ENCODE measurements around the gene DIS3L2. TPM values are rescaled to one million over a fixed set of nuclear protein-coding genes. Genes with fewer than 3 reads are reported as not detected.
A peak's percentile ranks its signal among the peaks of the same experiment; 100 is the strongest.
"Not testable (repeated sequence)": the region's sequence is repeated elsewhere in the genome, so short reads cannot be mapped to it uniquely, and the experiment has no call there.

Gene DIS3L2
- total RNA-seq, 6 donors from 2014 or later, result 31.2 to 98.5 (median 50.3) TPM

DNA sequence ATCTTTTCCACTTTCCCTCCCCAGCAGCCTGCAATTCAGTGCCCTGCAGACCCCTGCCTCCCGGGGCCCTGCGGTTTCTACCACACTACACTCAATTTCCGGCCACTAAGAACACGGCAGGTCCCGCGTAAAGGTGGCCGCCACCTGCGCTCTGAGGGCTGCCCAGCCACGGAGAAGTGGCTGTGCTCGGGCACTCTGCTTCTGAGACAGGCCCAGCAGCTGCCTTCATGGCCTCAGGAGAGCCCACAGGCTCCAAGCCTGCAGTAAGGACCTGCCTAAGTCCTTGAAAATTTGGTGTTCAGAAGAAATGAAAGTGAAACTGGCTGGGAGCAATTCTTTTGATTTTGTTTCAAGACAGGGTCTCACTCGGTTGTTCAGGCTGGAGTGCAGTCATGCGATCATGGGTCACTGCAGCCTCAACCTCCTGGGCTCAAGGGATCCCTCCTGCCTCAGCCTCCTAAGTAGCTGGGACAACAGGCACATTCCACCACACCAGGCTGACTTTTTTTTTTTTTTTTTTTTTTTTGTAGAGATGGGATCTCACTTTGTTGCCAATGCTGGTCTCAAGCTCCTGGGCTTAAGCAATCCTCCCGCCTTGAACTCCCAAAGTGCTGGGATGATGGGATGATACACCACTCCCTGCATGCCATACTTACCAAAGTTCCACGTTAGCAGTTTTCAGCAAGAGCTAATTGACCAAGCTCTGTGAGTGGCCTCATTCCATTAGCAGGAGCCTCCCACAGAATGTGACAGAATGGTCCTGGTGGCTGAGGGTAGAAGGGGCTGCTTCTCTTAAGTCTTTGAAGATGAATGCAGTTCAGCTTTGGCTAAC is 402.5 kb downstream of the DIS3L2 start:
- ATAC-seq (ENCODE audit: low FRiP score in 2 of 2), result peak; percentile 19 to 42
- TF ChIP-seq POLR2AphosphoS5 (IDR thresholded peaks at IDR 0.05), result no peak
- no peak for TF ChIP-seq EP300 (IDR thresholded peaks at IDR 0.05)
- no peak for TF ChIP-seq POLR2A (IDR thresholded peaks at IDR 0.05)
- TF ChIP-seq, protein P1, sequence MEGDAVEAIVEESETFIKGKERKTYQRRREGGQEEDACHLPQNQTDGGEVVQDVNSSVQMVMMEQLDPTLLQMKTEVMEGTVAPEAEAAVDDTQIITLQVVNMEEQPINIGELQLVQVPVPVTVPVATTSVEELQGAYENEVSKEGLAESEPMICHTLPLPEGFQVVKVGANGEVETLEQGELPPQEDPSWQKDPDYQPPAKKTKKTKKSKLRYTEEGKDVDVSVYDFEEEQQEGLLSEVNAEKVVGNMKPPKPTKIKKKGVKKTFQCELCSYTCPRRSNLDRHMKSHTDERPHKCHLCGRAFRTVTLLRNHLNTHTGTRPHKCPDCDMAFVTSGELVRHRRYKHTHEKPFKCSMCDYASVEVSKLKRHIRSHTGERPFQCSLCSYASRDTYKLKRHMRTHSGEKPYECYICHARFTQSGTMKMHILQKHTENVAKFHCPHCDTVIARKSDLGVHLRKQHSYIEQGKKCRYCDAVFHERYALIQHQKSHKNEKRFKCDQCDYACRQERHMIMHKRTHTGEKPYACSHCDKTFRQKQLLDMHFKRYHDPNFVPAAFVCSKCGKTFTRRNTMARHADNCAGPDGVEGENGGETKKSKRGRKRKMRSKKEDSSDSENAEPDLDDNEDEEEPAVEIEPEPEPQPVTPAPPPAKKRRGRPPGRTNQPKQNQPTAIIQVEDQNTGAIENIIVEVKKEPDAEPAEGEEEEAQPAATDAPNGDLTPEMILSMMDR (IDR thresholded peaks at IDR 0.05), result no peak
- DNase-seq, result peak; percentile 18 to 50
- no peak overlapping the region for H3K27ac ChIP-seq
- WGBS, 2 donors, result 55 to 63% methylated on average over 14 of the region's 14 CpGs
- H3K27me3 ChIP-seq, result no peaks in the 10 kb centered on the region
- H3K9me3 ChIP-seq, result no peaks in the 10 kb centered on the region
- peak overlapping the region in 3 of 4 donors; percentile 17 to 35 (median 32) for H3K4me3 ChIP-seq
- H3K36me3 ChIP-seq, result no peaks in the 10 kb centered on the region
- peaks cover 0 to 10% (median 3%) of the 10 kb centered on the region in 4 donors for H3K4me1 ChIP-seq

DNA sequence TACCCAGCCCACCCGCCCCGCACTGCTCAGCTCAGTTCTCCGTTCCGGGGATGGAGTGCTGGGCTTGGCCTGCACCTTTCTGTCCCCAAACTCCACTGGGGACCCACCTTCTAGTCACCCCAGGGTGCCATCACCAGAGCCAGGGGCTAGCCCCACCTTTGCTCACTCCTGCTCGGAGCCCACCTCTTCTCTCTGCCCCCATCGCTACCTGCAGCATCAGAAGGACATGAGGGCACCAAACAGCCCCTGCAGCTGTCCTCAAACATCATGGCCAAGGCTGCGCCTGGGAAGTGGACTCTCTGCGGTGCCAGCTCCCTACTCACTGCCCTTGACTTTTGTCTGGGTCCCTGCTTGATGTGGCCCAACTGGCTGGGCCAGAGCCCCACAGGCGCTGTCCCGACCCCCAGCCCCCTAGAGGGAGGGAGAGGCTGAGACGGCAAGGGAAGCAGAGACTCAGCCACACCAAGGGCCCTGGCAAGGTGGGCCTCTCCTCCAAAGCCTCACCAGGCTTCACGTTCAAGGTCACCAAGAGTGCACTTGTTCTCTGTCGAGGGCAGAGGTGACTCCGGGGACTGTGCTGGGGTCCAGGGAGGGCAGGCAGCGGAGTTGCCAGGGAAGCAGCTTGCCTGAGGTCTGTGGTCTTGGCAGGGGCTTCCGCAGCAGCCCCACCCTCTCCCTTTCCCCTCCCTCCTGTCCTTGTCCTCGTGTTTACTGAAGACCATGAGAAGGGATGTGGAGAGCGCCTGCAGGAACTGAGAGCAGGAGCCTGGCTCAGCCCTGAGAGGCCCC is 403.5 kb downstream of the DIS3L2 start:
- ATAC-seq (ENCODE audit: low FRiP score in 2 of 2) (peak; percentile 17), DNase-seq (peak; percentile 17 to 40)
- not testable (repeated sequence) for H3K27ac ChIP-seq, H3K9me3 ChIP-seq, H3K36me3 ChIP-seq, H3K27me3 ChIP-seq, H3K4me3 ChIP-seq
- H3K4me1 ChIP-seq, result peaks cover 0 to 10% (median 3%) of the 10 kb centered on the region in 4 donors
- WGBS, 2 donors, result 68 to 69% methylated on average over 7 to 16 of the region's 18 CpGs

DNA sequence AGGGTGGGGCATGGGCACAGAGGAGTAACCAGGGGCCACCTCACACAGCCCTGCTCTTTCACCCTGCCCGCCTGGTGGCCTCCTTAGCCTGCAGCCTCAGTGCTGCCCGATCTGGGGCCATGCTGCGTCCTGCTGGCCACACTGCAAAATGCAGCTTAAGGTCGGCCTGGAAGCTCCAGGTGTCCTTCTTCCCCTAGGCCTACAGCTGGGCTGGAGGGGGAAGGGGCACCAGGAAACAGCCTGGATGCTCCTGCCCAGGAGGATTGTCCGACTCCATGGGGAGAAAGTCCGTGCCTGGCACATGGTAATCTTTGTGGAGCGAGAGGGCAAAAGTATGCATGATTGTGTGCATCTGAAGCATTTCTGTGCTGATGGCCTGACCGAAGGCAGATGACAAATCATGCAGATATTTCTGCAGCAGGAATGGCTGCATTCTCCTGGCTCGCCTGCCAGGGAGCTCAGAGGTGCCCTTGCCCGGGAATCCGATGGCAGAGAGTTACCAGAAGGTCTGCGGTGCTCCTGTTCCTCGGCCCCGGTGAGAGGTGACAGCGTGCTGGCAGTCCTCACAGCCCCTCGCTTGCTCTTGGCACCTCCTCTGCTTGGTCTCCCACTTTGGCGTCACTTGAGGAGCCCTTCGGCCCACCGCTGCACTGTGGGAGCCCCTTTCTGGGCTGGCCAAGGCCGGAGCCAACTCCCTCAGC is 404.3 kb downstream of the DIS3L2 start:
- TF ChIP-seq POLR2AphosphoS5 (IDR thresholded peaks at IDR 0.05), result no peak
- TF ChIP-seq, protein P1 (IDR thresholded peaks at IDR 0.05), result peak in 4 of 6 experiments; percentile 36 to 55 (median 44)
- H3K9me3 ChIP-seq, result no peaks in the 10 kb centered on the region
- H3K36me3 ChIP-seq, result no peaks in the 10 kb centered on the region
- no peak overlapping the region for H3K27ac ChIP-seq
- peaks cover 0 to 10% (median 3%) of the 10 kb centered on the region in 4 donors for H3K4me1 ChIP-seq
- 77 to 79% methylated on average over 16 to 20 of the region's 20 CpGs for WGBS, 2 donors
- no peak overlapping the region for H3K4me3 ChIP-seq
- peak; percentile 31 to 52 for ATAC-seq (ENCODE audit: low FRiP score in 2 of 2)
- H3K27me3 ChIP-seq, result no peaks in the 10 kb centered on the region
- DNase-seq, result peak; percentile 17 to 45

DNA sequence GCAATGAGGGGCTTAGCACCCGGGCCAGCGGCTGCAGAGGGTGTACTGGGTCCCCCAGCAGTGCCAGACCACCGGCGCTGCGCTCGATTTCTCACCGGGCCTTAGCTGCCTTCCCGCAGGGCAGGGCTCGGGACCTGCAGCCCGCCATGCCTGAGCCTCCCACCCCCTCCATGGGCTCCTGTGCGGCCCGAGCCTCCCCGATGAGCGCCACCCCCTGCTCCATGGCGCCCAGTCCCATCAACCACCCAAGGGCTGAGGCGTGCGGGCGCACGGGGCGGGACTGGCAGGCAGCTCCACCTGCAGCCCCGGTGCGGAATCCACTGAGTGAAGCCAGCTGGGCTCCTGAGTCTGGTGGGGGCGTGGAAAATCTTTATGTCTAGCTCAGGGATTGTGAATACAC is 404.9 kb downstream of the DIS3L2 start:
- ATAC-seq (ENCODE audit: low FRiP score in 2 of 2); H3K4me3 ChIP-seq; H3K27me3 ChIP-seq; H3K9me3 ChIP-seq; H3K36me3 ChIP-seq; H3K27ac ChIP-seq: not testable (repeated sequence)
- H3K4me1 ChIP-seq, result peaks cover 0 to 10% (median 3%) of the 10 kb centered on the region in 4 donors
- 90% methylated on average over 5 to 9 of the region's 23 CpGs for WGBS, 2 donors
- peak; percentile 8 to 73 for DNase-seq

DNA sequence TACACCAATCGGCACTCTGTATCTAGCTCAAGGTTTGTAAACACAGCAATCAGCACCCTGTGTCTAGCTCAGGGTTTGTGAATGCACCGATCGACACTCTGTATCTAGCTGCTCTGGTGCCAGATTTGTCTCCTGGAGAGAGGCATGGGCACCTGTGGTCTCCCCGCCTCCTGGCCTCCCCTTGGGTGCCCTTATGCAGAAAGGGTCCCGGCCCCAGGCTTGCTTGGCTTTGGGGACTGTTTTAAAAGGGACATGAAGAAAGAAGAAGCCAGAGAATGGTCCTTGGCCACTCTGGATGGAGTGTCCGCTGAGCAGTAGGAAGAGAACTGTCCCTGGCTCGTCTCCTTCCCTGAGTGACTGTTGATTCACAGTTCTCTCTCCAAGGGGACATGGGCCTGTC is 405.5 kb downstream of the DIS3L2 start:
- H3K4me3 ChIP-seq, result no peak overlapping the region
- H3K27ac ChIP-seq, result no peak overlapping the region
- DNase-seq (peak in 1 of 2 donors; percentile 10), ATAC-seq (ENCODE audit: low FRiP score in 2 of 2) (no peak)
- 71 to 80% methylated on average over 6 to 7 of the region's 7 CpGs for WGBS, 2 donors
- H3K36me3 ChIP-seq, result no peaks in the 10 kb centered on the region
- H3K27me3 ChIP-seq, result no peaks in the 10 kb centered on the region
- H3K9me3 ChIP-seq, result no peaks in the 10 kb centered on the region
- peaks cover 0 to 10% (median 3%) of the 10 kb centered on the region in 4 donors for H3K4me1 ChIP-seq
- TF ChIP-seq, protein P1 (IDR thresholded peaks at IDR 0.05), result no peak
- TF ChIP-seq POLR2AphosphoS5 (IDR thresholded peaks at IDR 0.05) (no peak), POLR2A (IDR thresholded peaks at IDR 0.05) (no peak), EP300 (IDR thresholded peaks at IDR 0.05) (no peak)
